ENCODE data around the gene CLCN4.
A peak's percentile ranks its signal among the peaks of the same experiment; 100 is the strongest.

CLCN4 gene

GRCh38 chrX:10167573-10167972 lies 10.8 kb downstream of the CLCN4 start:
- no peak for DNase-seq (ENCODE audit: low spot score)

GRCh38 chrX:10168226-10168625 lies 11.5 kb downstream of the CLCN4 start:
- no peak for DNase-seq (ENCODE audit: low spot score)

- no peak for DNase-seq (ENCODE audit: low spot score)
Observed at GRCh38 chrX:10169175-10169574, 12.4 kb downstream of the CLCN4 start.

GRCh38 chrX:10171249-10171648 lies 14.5 kb downstream of the CLCN4 start:
- DNase-seq (ENCODE audit: low spot score): no peak

GRCh38 chrX:10172877-10173276 lies 16.1 kb downstream of the CLCN4 start:
- DNase-seq (ENCODE audit: low spot score): no peak

GRCh38 chrX:10173331-10173900 lies 16.6 kb downstream of the CLCN4 start:
- no peak for DNase-seq (ENCODE audit: low spot score)

- no peak for DNase-seq (ENCODE audit: low spot score)
Observed at GRCh38 chrX:10174051-10174450, 17.3 kb downstream of the CLCN4 start.

- DNase-seq (ENCODE audit: low spot score): no peak
Observed at GRCh38 chrX:10174810-10175209, 18.0 kb downstream of the CLCN4 start.

- no peak for DNase-seq (ENCODE audit: low spot score)
Observed at GRCh38 chrX:10175319-10175871, 18.6 kb downstream of the CLCN4 start.

- DNase-seq (ENCODE audit: low spot score): no peak
Observed at GRCh38 chrX:10176121-10177003, 19.6 kb downstream of the CLCN4 start.

- DNase-seq (ENCODE audit: low spot score): no peak
Observed at GRCh38 chrX:10177004-10177396, 20.2 kb downstream of the CLCN4 start.

GRCh38 chrX:10177601-10178000 lies 20.8 kb downstream of the CLCN4 start:
- DNase-seq (ENCODE audit: low spot score): no peak

GRCh38 chrX:10178866-10179463 lies 22.2 kb downstream of the CLCN4 start:
- no peak for DNase-seq (ENCODE audit: low spot score)

- DNase-seq (ENCODE audit: low spot score): no peak
Observed at GRCh38 chrX:10183760-10184159, 27.0 kb downstream of the CLCN4 start.

- no peak for DNase-seq (ENCODE audit: low spot score)
Observed at GRCh38 chrX:10184411-10184810, 27.6 kb downstream of the CLCN4 start.

GRCh38 chrX:10186355-10186754 lies 29.6 kb downstream of the CLCN4 start:
- no peak for DNase-seq (ENCODE audit: low spot score)

GRCh38 chrX:10187421-10187820 lies 30.6 kb downstream of the CLCN4 start:
- DNase-seq (ENCODE audit: low spot score): no peak

GRCh38 chrX:10189317-10190268 lies 32.8 kb downstream of the CLCN4 start:
- peak; percentile 80 for DNase-seq (ENCODE audit: low spot score)

GRCh38 chrX:10190367-10190766 lies 33.6 kb downstream of the CLCN4 start:
- DNase-seq (ENCODE audit: low spot score): peak; percentile 35

- DNase-seq (ENCODE audit: low spot score): no peak
Observed at GRCh38 chrX:10193587-10193986, 36.8 kb downstream of the CLCN4 start.

- no peak for DNase-seq (ENCODE audit: low spot score)
Observed at GRCh38 chrX:10195425-10195824, 38.6 kb downstream of the CLCN4 start.

- DNase-seq (ENCODE audit: low spot score): no peak
Observed at GRCh38 chrX:10195947-10196346, 39.2 kb downstream of the CLCN4 start.

Data from activated CD4-positive, alpha-beta T cell treated with anti-CD3 and anti-CD28 coated beads, Interleukin-2, Interleukin-4, amounts not matched to agents 100 ng/mL and 50 ng/mL, durations not matched to agents 16 hours and 8 hours (primary cell).